Astrocyte of the spinal cord (primary cell): Measurements from ENCODE around the gene RPL28.

Experiments used
- DNase-seq: peaks from one replicate; pipeline ENCODE4 v3.0.0; 2011; ENCODE audit warnings: low read depth, low spot score
- H3K4me3 ChIP-seq: 2 replicates; pipeline ENCODE4 v1.5.1; 2011; ENCODE audit warnings: low read depth, mild to moderate bottlenecking, low read length, moderate library complexity
- in situ Hi-C: cut with HindIII; loops from 2 replicates; pipeline ENCODE4 v1.10.0; 2017; ENCODE audit warnings: low sequenced_read_pairs
- TF ChIP-seq, protein P1 (sequence below): IDR thresholded peaks from 2 replicates; pipeline ENCODE4 v1.5.1; 2012; ENCODE audit warnings: low read depth, mild to moderate bottlenecking, low read length, inconsistent platforms

The RPL28 gene

DNA sequence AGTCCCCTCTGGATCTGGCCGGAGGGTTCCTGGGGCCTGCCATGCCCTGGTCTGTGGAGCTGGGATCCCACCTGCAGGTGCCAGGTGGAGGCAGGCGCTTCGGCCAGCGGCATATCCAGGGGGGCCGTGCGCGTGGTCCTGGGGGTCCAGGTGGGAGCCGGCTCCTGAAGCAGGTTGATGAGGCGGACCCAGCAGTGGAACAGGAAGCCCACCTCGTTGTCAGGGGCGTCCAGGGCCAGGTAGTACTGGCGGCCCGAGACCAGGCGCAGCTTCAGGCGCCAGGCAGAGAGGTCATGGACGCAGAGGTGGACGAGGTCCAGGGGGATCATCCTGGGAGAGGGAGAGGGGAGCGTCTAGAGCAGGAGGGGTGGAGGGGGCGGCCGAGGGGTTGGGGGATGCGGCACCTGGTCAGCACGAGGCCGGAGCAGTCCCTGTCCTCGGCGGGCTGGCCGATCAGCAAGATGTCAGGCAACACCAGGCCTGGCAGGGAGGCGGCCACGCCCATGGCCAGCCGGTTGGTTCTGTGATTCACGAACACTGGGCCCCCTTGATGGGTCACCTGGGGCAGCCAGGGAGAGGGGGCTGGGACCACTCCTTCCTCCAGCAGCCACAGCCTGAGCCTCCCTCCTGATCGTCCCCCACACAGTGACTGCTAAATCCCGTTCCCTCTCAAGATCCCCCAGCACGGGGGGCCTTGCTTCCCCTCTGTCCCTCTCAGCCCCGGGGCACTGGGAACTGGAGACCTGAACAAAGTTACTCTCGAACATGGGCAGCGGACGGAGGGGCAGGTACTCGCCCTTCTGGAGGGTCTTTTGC is 23.4 kb upstream of the RPL28 start:
- DNase-seq, result no peak
- TF ChIP-seq, protein P1, sequence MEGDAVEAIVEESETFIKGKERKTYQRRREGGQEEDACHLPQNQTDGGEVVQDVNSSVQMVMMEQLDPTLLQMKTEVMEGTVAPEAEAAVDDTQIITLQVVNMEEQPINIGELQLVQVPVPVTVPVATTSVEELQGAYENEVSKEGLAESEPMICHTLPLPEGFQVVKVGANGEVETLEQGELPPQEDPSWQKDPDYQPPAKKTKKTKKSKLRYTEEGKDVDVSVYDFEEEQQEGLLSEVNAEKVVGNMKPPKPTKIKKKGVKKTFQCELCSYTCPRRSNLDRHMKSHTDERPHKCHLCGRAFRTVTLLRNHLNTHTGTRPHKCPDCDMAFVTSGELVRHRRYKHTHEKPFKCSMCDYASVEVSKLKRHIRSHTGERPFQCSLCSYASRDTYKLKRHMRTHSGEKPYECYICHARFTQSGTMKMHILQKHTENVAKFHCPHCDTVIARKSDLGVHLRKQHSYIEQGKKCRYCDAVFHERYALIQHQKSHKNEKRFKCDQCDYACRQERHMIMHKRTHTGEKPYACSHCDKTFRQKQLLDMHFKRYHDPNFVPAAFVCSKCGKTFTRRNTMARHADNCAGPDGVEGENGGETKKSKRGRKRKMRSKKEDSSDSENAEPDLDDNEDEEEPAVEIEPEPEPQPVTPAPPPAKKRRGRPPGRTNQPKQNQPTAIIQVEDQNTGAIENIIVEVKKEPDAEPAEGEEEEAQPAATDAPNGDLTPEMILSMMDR, result no peak
- H3K4me3 ChIP-seq, result no peak overlapping the region
- in situ Hi-C loops, result no loop called here

DNA sequence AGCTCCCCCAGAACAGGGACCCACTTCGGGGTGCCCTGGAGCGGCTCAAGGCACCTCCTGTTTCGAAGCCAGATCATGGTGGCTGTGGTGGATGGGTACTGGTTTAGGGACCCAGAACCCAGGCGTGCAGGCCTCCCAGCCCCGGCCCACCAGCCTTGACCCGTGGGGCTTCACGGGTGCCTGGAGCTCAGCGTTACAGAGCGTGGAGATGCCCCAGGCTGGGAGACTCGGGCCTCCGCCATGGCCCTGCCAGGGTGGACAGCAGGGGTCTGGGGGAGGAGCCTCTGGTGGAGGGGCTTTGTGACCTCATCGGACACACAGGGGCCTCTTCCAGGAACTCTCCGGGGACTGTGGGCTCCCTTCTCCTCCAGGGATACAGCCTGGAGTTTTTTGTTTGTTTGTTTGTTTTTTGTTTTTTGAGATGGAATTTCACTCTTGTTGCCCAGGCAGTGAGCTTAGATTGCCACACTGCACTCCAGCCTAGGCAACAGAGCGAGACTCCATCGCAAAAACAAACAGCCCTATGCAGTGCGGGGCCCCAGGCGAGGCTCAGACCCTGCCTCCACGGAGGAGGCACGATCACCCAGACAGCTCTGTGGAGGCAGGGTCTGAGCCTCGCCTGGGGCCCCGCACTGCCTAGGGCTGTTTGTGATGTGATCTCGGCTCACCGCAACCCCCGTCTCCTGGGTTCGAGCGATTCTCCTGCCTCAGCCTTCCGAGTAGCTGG is 22.6 kb upstream of the RPL28 start, which contains the start of gene GARIN5B:
TSS of gene GARIN5B (minus strand) at position 271 of the 727 bp plus-strand sequence. CDS start at position 77, 194 bp downstream.
- in situ Hi-C loops, result no loop called here
- no peak within 1 kb of the TSS for H3K4me3 ChIP-seq
- DNase-seq, result no peak
- TF ChIP-seq, protein P1, result no peak

DNA sequence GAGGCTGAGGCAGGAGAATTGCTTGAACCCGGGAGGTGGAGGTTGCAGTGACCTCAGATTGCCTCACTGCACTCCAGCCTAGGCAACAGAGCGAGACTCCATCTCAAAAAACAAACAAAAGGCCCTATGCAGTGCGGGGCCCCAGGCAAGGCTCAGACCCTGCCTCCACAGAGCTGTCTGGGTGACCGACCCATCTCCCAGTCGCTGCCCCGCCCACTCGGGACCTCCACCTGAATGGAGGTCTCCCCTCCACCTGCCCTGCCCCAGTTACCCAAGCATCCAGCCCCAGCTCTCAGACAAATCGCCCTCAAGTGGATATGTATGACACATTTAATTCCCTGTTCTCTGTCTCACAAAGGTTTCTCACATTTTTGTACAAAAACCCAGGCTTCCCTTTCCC is 20.5 kb upstream of the RPL28 start:
- H3K4me3 ChIP-seq, result no peak overlapping the region
- in situ Hi-C loops, result no loop called here
- TF ChIP-seq, protein P1, result no peak
- DNase-seq, result no peak

DNA sequence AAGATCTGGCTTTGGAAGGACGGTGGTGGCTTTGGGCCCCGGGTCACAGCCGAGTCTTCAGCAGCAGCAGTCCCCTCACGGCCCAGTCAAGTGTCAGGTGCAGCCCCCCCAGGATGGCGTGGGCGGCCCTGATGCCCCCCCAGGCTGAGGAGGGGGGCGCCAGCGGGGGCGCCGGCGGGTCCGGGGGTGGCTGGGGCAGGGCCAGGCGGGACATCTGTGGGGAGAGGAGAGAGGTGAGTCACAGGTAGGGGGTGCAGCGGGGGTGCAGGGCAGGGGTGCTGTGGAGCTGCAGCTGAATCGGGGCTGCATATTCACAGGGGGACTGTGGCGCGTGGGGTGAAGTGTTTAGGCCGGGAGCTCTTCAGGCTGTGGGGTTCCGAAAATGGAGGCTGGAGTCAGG is 19.8 kb upstream of the RPL28 start:
- no peak overlapping the region for H3K4me3 ChIP-seq
- DNase-seq, result no peak
- in situ Hi-C loops, result no loop called here
- TF ChIP-seq, protein P1, result no peak

DNA sequence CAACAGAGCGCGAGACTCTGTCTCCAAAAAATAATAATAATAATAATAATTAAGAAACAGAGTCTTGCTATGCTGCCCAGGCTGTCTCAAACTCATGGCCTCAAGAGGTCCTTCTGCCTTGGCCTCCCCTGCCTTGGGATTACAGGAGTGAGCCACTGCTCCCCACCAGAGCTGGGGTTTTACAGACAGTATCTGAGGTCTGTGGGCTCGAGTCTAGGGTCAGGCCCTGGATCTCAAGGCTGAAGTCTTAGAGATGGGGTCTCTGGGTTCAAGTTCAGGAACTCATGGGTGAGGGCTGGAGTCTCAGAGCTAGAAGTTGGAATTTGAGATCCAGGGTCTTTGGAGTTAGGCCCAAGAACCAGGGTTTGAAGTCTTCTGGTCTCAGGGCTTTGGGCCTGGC is 18.9 kb upstream of the RPL28 start:
- in situ Hi-C loops, result no loop called here
- DNase-seq, result no peak
- no peak overlapping the region for H3K4me3 ChIP-seq
- TF ChIP-seq, protein P1, result no peak

DNA sequence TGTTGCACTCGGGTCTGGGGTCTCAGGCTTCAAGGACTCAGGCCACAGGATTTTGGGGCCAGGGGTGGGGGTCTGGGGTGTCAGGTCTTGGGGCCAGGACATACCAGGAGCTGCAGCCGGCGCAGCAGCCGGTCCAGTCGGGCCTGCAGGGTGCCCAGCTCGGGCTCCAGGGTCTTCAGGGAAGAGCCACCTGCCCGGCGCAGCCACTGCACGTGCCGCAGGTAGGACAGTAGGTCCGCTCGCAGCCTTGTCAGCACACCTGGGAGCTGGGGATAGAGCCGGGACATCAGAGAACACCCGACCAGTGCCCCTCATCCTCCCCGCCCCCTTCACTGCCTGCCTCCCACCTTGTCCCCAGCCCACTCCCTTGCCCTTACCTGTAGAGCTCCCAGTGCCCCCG is 17.6 kb upstream of the RPL28 start:
- in situ Hi-C loops, result no loop called here
- H3K4me3 ChIP-seq, result no peak overlapping the region
- TF ChIP-seq, protein P1, result no peak
- no peak for DNase-seq
